Measurements from ENCODE around the gene ZNF680.
"Not testable (repeated sequence)": the region's sequence is repeated elsewhere in the genome, so short reads cannot be mapped to it uniquely, and the experiment has no call there.

DNA sequence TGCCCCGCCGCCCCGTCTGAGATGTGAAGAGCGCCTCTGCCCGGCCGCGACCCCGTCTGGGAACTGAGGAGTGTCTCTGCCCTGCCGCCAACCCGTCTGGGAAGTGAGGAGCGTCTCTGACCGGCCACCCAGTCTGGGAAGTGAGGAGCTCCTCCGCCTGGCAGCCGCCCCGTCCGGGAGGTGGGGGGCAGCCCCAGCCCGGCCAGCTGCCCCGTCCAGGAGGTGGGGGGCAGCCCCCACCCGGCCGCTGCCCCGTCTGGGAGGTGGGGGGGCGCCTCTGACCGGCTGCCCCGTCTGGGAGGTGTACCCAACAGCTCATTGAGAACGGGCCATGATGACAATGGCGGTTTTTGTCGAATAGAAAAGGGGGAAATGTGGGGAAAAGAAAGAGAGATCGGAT lies 8.7 kb downstream of the ZNF680 start:
- TF ChIP-seq, protein P1, sequence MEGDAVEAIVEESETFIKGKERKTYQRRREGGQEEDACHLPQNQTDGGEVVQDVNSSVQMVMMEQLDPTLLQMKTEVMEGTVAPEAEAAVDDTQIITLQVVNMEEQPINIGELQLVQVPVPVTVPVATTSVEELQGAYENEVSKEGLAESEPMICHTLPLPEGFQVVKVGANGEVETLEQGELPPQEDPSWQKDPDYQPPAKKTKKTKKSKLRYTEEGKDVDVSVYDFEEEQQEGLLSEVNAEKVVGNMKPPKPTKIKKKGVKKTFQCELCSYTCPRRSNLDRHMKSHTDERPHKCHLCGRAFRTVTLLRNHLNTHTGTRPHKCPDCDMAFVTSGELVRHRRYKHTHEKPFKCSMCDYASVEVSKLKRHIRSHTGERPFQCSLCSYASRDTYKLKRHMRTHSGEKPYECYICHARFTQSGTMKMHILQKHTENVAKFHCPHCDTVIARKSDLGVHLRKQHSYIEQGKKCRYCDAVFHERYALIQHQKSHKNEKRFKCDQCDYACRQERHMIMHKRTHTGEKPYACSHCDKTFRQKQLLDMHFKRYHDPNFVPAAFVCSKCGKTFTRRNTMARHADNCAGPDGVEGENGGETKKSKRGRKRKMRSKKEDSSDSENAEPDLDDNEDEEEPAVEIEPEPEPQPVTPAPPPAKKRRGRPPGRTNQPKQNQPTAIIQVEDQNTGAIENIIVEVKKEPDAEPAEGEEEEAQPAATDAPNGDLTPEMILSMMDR (IDR thresholded peaks at IDR 0.05), result not testable (repeated sequence)
- not testable (repeated sequence) for TF ChIP-seq POLR2A (IDR thresholded peaks at IDR 0.05; ENCODE audit: low read depth); EP300 (IDR thresholded peaks at IDR 0.05)
